ENCODE data around the gene CEP70. TPM values are rescaled to one million over a fixed set of nuclear protein-coding genes. Genes with fewer than 3 reads are reported as not detected.
A peak's percentile ranks its signal among the peaks of the same experiment; 100 is the strongest.

Gene CEP70
- total RNA-seq, 1 experiment from 2014 or later: 25.0 TPM

- H3K4me3 Mint-ChIP-seq (ENCODE audit: unreplicated experiment): no peak overlapping the region
- H3K27me3 ChIP-seq (replicated peaks; ENCODE audit: control insufficient read depth, insufficient read depth, low read length): no peaks in the 10 kb centered on the region
- no TSS peak for BruUV-seq (replicated peaks)
- intact Hi-C loops (cut with micrococcal nuclease; ENCODE audit: unreplicated experiment): no loop called here
- no peaks in the 10 kb centered on the region for H3K9me3 ChIP-seq
- no peaks in the 10 kb centered on the region for H3K36me3 ChIP-seq (ENCODE audit: control insufficient read depth, insufficient read depth, low read length)
- H3K9me3 Mint-ChIP-seq (ENCODE audit: unreplicated experiment): no peaks in the 10 kb centered on the region
- TF ChIP-seq CTCF (IDR thresholded peaks at IDR 0.05; ENCODE audit: insufficient read depth in 1 of 2, low read depth in 1 of 2, low read length in 1 of 2, severe bottlenecking in 1 of 2, unreplicated experiment in 1 of 2): no peak
- H3K4me1 ChIP-seq: no peaks in the 10 kb centered on the region
- ChIA-PET CTCF (no interaction called here), POLR2A (no interaction called here)
- H3K27ac Mint-ChIP-seq (ENCODE audit: unreplicated experiment): no peak overlapping the region
- H3K4me1 Mint-ChIP-seq (ENCODE audit: low read depth, unreplicated experiment): no peaks in the 10 kb centered on the region
- no peaks in the 10 kb centered on the region for H3K27me3 Mint-ChIP-seq (ENCODE audit: insufficient read depth, unreplicated experiment)
- no peaks in the 10 kb centered on the region for H3K36me3 Mint-ChIP-seq (ENCODE audit: insufficient read depth, unreplicated experiment)
- DNase-seq: no peak
- H3K4me3 ChIP-seq (ENCODE audit: low read depth, low read length): no peak overlapping the region
Measured at GRCh38 chr3:138464491-138464860, 129.6 kb downstream of the CEP70 start.

- CTCF ChIA-PET: no interaction called here
- H3K9me3 ChIP-seq: no peaks in the 10 kb centered on the region
- H3K36me3 Mint-ChIP-seq (ENCODE audit: insufficient read depth, unreplicated experiment): no peaks in the 10 kb centered on the region
- no peak for DNase-seq
- POLR2A ChIA-PET: interaction anchor here (0.6 kb wide), 1 partner anchor 454 kb away, joined by 3 read pairs; no protein-coding TSS in a partner anchor
- H3K9me3 Mint-ChIP-seq (ENCODE audit: unreplicated experiment): no peaks in the 10 kb centered on the region
- intact Hi-C loops (cut with micrococcal nuclease; ENCODE audit: unreplicated experiment): no loop called here
- H3K27ac Mint-ChIP-seq (ENCODE audit: unreplicated experiment): no peak overlapping the region
- no peaks in the 10 kb centered on the region for H3K36me3 ChIP-seq (ENCODE audit: control insufficient read depth, insufficient read depth, low read length)
- no peak overlapping the region for H3K4me3 ChIP-seq (ENCODE audit: low read depth, low read length)
- H3K27me3 ChIP-seq (replicated peaks; ENCODE audit: control insufficient read depth, insufficient read depth, low read length): no peaks in the 10 kb centered on the region
- no peak overlapping the region for H3K4me3 Mint-ChIP-seq (ENCODE audit: unreplicated experiment)
- no peaks in the 10 kb centered on the region for H3K4me1 ChIP-seq
- H3K4me1 Mint-ChIP-seq (ENCODE audit: low read depth, unreplicated experiment): no peaks in the 10 kb centered on the region
- H3K27me3 Mint-ChIP-seq (ENCODE audit: insufficient read depth, unreplicated experiment): no peaks in the 10 kb centered on the region
- BruUV-seq (replicated peaks): no TSS peak
- TF ChIP-seq CTCF (IDR thresholded peaks at IDR 0.05; ENCODE audit: insufficient read depth in 1 of 2, low read depth in 1 of 2, low read length in 1 of 2, severe bottlenecking in 1 of 2, unreplicated experiment in 1 of 2): no peak
Measured at GRCh38 chr3:138463724-138464490, 130.2 kb downstream of the CEP70 start.

- CTCF ChIA-PET: no interaction called here
- H3K4me1 Mint-ChIP-seq (ENCODE audit: low read depth, unreplicated experiment): no peaks in the 10 kb centered on the region
- H3K4me3 ChIP-seq (ENCODE audit: low read depth, low read length): no peak overlapping the region
- peak in 1 of 2 experiments; percentile 7 for DNase-seq
- H3K9me3 Mint-ChIP-seq (ENCODE audit: unreplicated experiment): no peaks in the 10 kb centered on the region
- POLR2A ChIA-PET: no interaction called here
- no peak overlapping the region for H3K4me3 Mint-ChIP-seq (ENCODE audit: unreplicated experiment)
- H3K9me3 ChIP-seq: no peaks in the 10 kb centered on the region
- no peaks in the 10 kb centered on the region for H3K36me3 Mint-ChIP-seq (ENCODE audit: insufficient read depth, unreplicated experiment)
- no peaks in the 10 kb centered on the region for H3K4me1 ChIP-seq
- no peak overlapping the region for H3K27ac Mint-ChIP-seq (ENCODE audit: unreplicated experiment)
- no peak for TF ChIP-seq CTCF (IDR thresholded peaks at IDR 0.05; ENCODE audit: insufficient read depth in 1 of 2, low read depth in 1 of 2, low read length in 1 of 2, severe bottlenecking in 1 of 2, unreplicated experiment in 1 of 2)
- intact Hi-C loops (cut with micrococcal nuclease; ENCODE audit: unreplicated experiment): no loop called here
- H3K27me3 ChIP-seq (replicated peaks; ENCODE audit: control insufficient read depth, insufficient read depth, low read length): no peaks in the 10 kb centered on the region
- H3K27me3 Mint-ChIP-seq (ENCODE audit: insufficient read depth, unreplicated experiment): no peaks in the 10 kb centered on the region
- BruUV-seq (replicated peaks): no TSS peak
- H3K36me3 ChIP-seq (ENCODE audit: control insufficient read depth, insufficient read depth, low read length): no peaks in the 10 kb centered on the region
Measured at GRCh38 chr3:138461896-138462295, 132.2 kb downstream of the CEP70 start.
